T-cell (primary cell): ENCODE measurements around the gene B3GALT5. TPM values are rescaled to one million over a fixed set of nuclear protein-coding genes. Genes with fewer than 3 reads are reported as not detected.

Experiments
- ATAC-seq, 4 experiments: fragments of 200-7000 bp in 3 of 4; fragments of 150-1000 bp in 1 of 4; cut with Tn5 transposase; replicated peaks in 1 of 4; 1 replicate in 3 of 4; 2 replicates in 1 of 4; pipeline ENCODE4 v1.10.0; 2021; ENCODE audit warnings: moderate library complexity in 3 of 4, mild to moderate bottlenecking in 2 of 4, moderate number of reproducible peaks in 1 of 4
- CTCF ChIA-PET, 2 donors: fragments of 300-600 bp; sonication (Branson Sonifier 250); formaldehyde crosslinking; loops; one replicate each; lab custom pipeline; 2022; ENCODE audit warnings: antibody characterized with exemption in 2 of 2; lab: Charles Lee
- POLR2A ChIA-PET, 2 donors: fragments of 300-600 bp; sonication (Branson Sonifier 250); formaldehyde crosslinking; loops; one replicate each; lab custom pipeline; 2022; ENCODE audit warnings: antibody characterized with exemption in 2 of 2; lab: Charles Lee
- DNase-seq, 35 experiments: peaks; one replicate each; pipeline versions ENCODE4 v3.0.0 to v3.0.0-alpha.2; 2013 to 2023
- H3K27ac ChIP-seq: one replicate; pipeline ENCODE4 v1.5.1; 2013; ENCODE audit warnings: low read length
- H3K27me3 ChIP-seq, 2 experiments: replicated peaks in 1 of 2; 1 replicate in 1 of 2; 2 replicates in 1 of 2; pipeline versions ENCODE4 v1.6.1 to v1.7.0; 2013; ENCODE audit warnings: low read length in 1 of 2, mixed read lengths in 1 of 2; ENCODE audit not compliant: control insufficient read depth in 2 of 2, insufficient read depth in 2 of 2; ENCODE audit errors: extremely low read depth in 1 of 2
- H3K36me3 ChIP-seq, 2 donors: 1 replicate in 1 of 2; 2 replicates in 1 of 2; pipeline versions ENCODE4 v1.6.1 to v1.7.0; 2013; ENCODE audit warnings: low read length in 1 of 2; ENCODE audit not compliant: control insufficient read depth in 2 of 2, insufficient read depth in 1 of 2; ENCODE audit errors: extremely low read depth in 1 of 2
- H3K4me1 ChIP-seq, 2 experiments: 1 replicate in 1 of 2; 2 replicates in 1 of 2; pipeline versions ENCODE4 v1.6.1 to v1.7.0; 2013; ENCODE audit warnings: low read length in 2 of 2, mixed read lengths in 1 of 2; ENCODE audit not compliant: insufficient read depth in 2 of 2, control insufficient read depth in 1 of 2; ENCODE audit errors: extremely low read depth in 1 of 2
- H3K4me3 ChIP-seq, 2 donors: 1 replicate in 1 of 2; 2 replicates in 1 of 2; pipeline versions ENCODE4 v1.5.1 to v1.7.0; 2013; ENCODE audit warnings: mild to moderate bottlenecking in 2 of 2, low read length in 1 of 2, moderate library complexity in 1 of 2; ENCODE audit not compliant: control insufficient read depth in 1 of 2; ENCODE audit errors: extremely low read depth in 1 of 2
- H3K9me3 ChIP-seq: 2 replicates; pipeline ENCODE4 v1.7.0; 2013
- H3K27ac Mint-ChIP-seq, 2 donors: one replicate each; pipeline ENCODE4 v1.8.0; 2020 to 2021; ENCODE audit warnings: mild to moderate bottlenecking in 2 of 2, mixed read lengths in 2 of 2
- H3K27me3 Mint-ChIP-seq, 2 donors: one replicate each; pipeline ENCODE4 v1.8.0; 2021 to 2022; ENCODE audit warnings: mixed read lengths in 2 of 2
- H3K36me3 Mint-ChIP-seq: one replicate; pipeline ENCODE4 v1.8.0; 2021; ENCODE audit warnings: mixed read lengths
- H3K4me1 Mint-ChIP-seq, 3 donors: one replicate each; pipeline ENCODE4 v1.8.0; 2020 to 2022; ENCODE audit warnings: mixed read lengths in 3 of 3, mild to moderate bottlenecking in 1 of 3
- H3K4me3 Mint-ChIP-seq, 3 donors: one replicate each; pipeline ENCODE4 v1.8.0; 2020 to 2022; ENCODE audit warnings: mild to moderate bottlenecking in 3 of 3, mixed read lengths in 3 of 3, moderate library complexity in 3 of 3
- H3K9me3 Mint-ChIP-seq, 3 donors: one replicate each; pipeline ENCODE4 v1.8.0; 2020 to 2022; ENCODE audit warnings: mixed read lengths in 3 of 3
- WGBS: methylation state at CpG from one replicate; pipeline ENCODE4 v1.1.5; 2013; ENCODE audit warnings: missing lambda C conversion rate; ENCODE audit not compliant: insufficient coverage; 5-methylcytosine and 5-hydroxymethylcytosine counted together
- total RNA-seq, 35 experiments: library from RNA in 6 of 35; stranded (reverse) in 6 of 35; fragments of 120-200 nt in 1 of 35; gene quantifications; one replicate each; pipeline versions ENCODE4 v1.2.1 to v1.2.4 and lab custom pipeline; 2013 to 2026

Gene B3GALT5
- total RNA-seq, 5 donors from 2014 or later (not counting 1 experiment from before 2014, with no cell fraction given), result 0.03 to 0.09 (median 0.06) TPM; not detected in 2

- H3K36me3 ChIP-seq, result no peaks in the 10 kb centered on the region
- ChIA-PET CTCF (no interaction called here), POLR2A (no interaction called here)
- Mint-ChIP-seq H3K27ac (no peak overlapping the region), H3K36me3 (no peaks in the 10 kb centered on the region), H3K27me3 (peaks cover 2 to 6% of the 10 kb centered on the region in 2 donors), H3K9me3 (peaks cover 7 to 28% (median 14%) of the 10 kb centered on the region in 3 donors), H3K4me3 (no peak overlapping the region), H3K4me1 (no peaks in the 10 kb centered on the region)
- H3K4me3 ChIP-seq, result no peak overlapping the region
- ATAC-seq, result no peak
- DNase-seq, result no peak
- no peak overlapping the region for H3K27ac ChIP-seq
- H3K9me3 ChIP-seq, result no peaks in the 10 kb centered on the region
- peaks cover 0 to 8% of the 10 kb centered on the region in 2 experiments for H3K27me3 ChIP-seq
- WGBS, result 65% methylated on average over 3 of the region's 3 CpGs
- no peaks in the 10 kb centered on the region for H3K4me1 ChIP-seq
Observed at GRCh38 chr21:39654951-39655350, 42.2 kb downstream of the B3GALT5 start.

GRCh38 chr21:39655589-39655988 is 42.8 kb downstream of the B3GALT5 start:
- peaks cover 4 to 8% of the 10 kb centered on the region in 2 donors for H3K27me3 Mint-ChIP-seq
- ChIA-PET POLR2A (no interaction called here), CTCF (no interaction called here)
- no peaks in the 10 kb centered on the region for H3K4me1 ChIP-seq
- no peak overlapping the region for H3K4me3 Mint-ChIP-seq
- ATAC-seq, result no peak
- H3K4me3 ChIP-seq, result no peak overlapping the region
- no peaks in the 10 kb centered on the region for H3K36me3 Mint-ChIP-seq
- no peaks in the 10 kb centered on the region for H3K4me1 Mint-ChIP-seq
- peaks cover 7 to 28% (median 14%) of the 10 kb centered on the region in 3 donors for H3K9me3 Mint-ChIP-seq
- no peak overlapping the region for H3K27ac Mint-ChIP-seq
- no peaks in the 10 kb centered on the region for H3K9me3 ChIP-seq
- WGBS, result 87% methylated on average over 4 of the region's 11 CpGs
- H3K36me3 ChIP-seq, result no peaks in the 10 kb centered on the region
- no peak overlapping the region for H3K27ac ChIP-seq
- DNase-seq, result no peak
- H3K27me3 ChIP-seq, result peaks cover 0 to 4% of the 10 kb centered on the region in 2 experiments

- no peak overlapping the region for H3K4me3 Mint-ChIP-seq
- Histone ChIP-seq H3K27ac (no peak overlapping the region), H3K4me3 (no peak overlapping the region), H3K4me1 (no peaks in the 10 kb centered on the region), H3K27me3 (peaks cover 0 to 4% of the 10 kb centered on the region in 2 experiments), H3K36me3 (no peaks in the 10 kb centered on the region), H3K9me3 (no peaks in the 10 kb centered on the region)
- H3K27me3 Mint-ChIP-seq, result peaks cover 5 to 9% of the 10 kb centered on the region in 2 donors
- no peaks in the 10 kb centered on the region for H3K36me3 Mint-ChIP-seq
- ATAC-seq (no peak), DNase-seq (no peak)
- H3K4me1 Mint-ChIP-seq, result no peaks in the 10 kb centered on the region
- ChIA-PET CTCF (no interaction called here), POLR2A (no interaction called here)
- WGBS, result 69% methylated on average over 8 of the region's 8 CpGs
- no peak overlapping the region for H3K27ac Mint-ChIP-seq
- peaks cover 7 to 28% (median 14%) of the 10 kb centered on the region in 3 donors for H3K9me3 Mint-ChIP-seq
Observed at GRCh38 chr21:39656209-39656608, 43.5 kb downstream of the B3GALT5 start.

- Histone ChIP-seq H3K27ac (no peak overlapping the region), H3K4me1 (no peaks in the 10 kb centered on the region), H3K4me3 (no peak overlapping the region), H3K9me3 (no peaks in the 10 kb centered on the region), H3K27me3 (peaks cover 0 to 9% of the 10 kb centered on the region in 2 experiments), H3K36me3 (no peaks in the 10 kb centered on the region)
- H3K27ac Mint-ChIP-seq, result no peak overlapping the region
- H3K4me1 Mint-ChIP-seq, result no peaks in the 10 kb centered on the region
- peaks cover 7 to 24% (median 14%) of the 10 kb centered on the region in 3 donors for H3K9me3 Mint-ChIP-seq
- DNase-seq (no peak), ATAC-seq (no peak)
- ChIA-PET POLR2A (no interaction called here), CTCF (no interaction called here)
- H3K27me3 Mint-ChIP-seq, result peaks cover 5 to 9% of the 10 kb centered on the region in 2 donors
- no peaks in the 10 kb centered on the region for H3K36me3 Mint-ChIP-seq
- no peak overlapping the region for H3K4me3 Mint-ChIP-seq
- 82% methylated on average over 5 of the region's 5 CpGs for WGBS
Observed at GRCh38 chr21:39657091-39657689, 44.5 kb downstream of the B3GALT5 start.

- POLR2A ChIA-PET, result no interaction called here
- H3K4me1 ChIP-seq, result no peaks in the 10 kb centered on the region
- no peaks in the 10 kb centered on the region for H3K36me3 ChIP-seq
- H3K9me3 ChIP-seq, result no peaks in the 10 kb centered on the region
- no peak overlapping the region for H3K4me3 ChIP-seq
- peaks cover 5 to 9% of the 10 kb centered on the region in 2 donors for H3K27me3 Mint-ChIP-seq
- H3K27ac ChIP-seq, result no peak overlapping the region
- no peaks in the 10 kb centered on the region for H3K4me1 Mint-ChIP-seq
- no peaks in the 10 kb centered on the region for H3K36me3 Mint-ChIP-seq
- H3K27me3 ChIP-seq, result peaks cover 0 to 9% of the 10 kb centered on the region in 2 experiments
- H3K9me3 Mint-ChIP-seq, result peaks cover 7 to 18% (median 11%) of the 10 kb centered on the region in 3 donors
- DNase-seq, result no peak
- CTCF ChIA-PET, result interaction anchor here in 1 of 2 donors (0.5 kb wide), 1 partner anchor 1511 kb away, joined by 4 read pairs; no protein-coding TSS in a partner anchor
- 67% methylated on average over 1 of the region's 2 CpGs for WGBS
- no peak for ATAC-seq
- H3K27ac Mint-ChIP-seq, result no peak overlapping the region
- H3K4me3 Mint-ChIP-seq, result no peak overlapping the region
Observed at GRCh38 chr21:39658066-39658465, 45.3 kb downstream of the B3GALT5 start.

- ChIA-PET POLR2A (no interaction called here), CTCF (no interaction called here)
- Histone ChIP-seq H3K9me3 (no peaks in the 10 kb centered on the region), H3K27ac (no peak overlapping the region), H3K4me1 (no peaks in the 10 kb centered on the region), H3K4me3 (no peak overlapping the region), H3K27me3 (peaks cover 0 to 15% of the 10 kb centered on the region in 2 experiments), H3K36me3 (no peaks in the 10 kb centered on the region)
- ATAC-seq, result no peak
- WGBS, result 79% methylated on average over 6 of the region's 7 CpGs
- H3K4me1 Mint-ChIP-seq, result no peaks in the 10 kb centered on the region
- H3K9me3 Mint-ChIP-seq, result peaks cover under 1 to 7% (median 3%) of the 10 kb centered on the region in 3 donors
- peaks cover 8 to 9% of the 10 kb centered on the region in 2 donors for H3K27me3 Mint-ChIP-seq
- H3K27ac Mint-ChIP-seq, result no peak overlapping the region
- H3K4me3 Mint-ChIP-seq, result no peak overlapping the region
- DNase-seq, result no peak
- H3K36me3 Mint-ChIP-seq, result no peaks in the 10 kb centered on the region
Observed at GRCh38 chr21:39659070-39659815, 46.5 kb downstream of the B3GALT5 start.
